ENCODE measurements around the gene GLIS1.

GLIS1 gene

GRCh38 chr1:53511933-53512806, 226.8 kb downstream of the GLIS1 start:
- H3K4me1 ChIP-seq (ENCODE audit: insufficient read depth, low read length), result no peaks in the 10 kb centered on the region
- H4K20me1 ChIP-seq (ENCODE audit: insufficient read depth, low read length), result 0 out of 2 replicates have a peak, but pooled peaks cover 2% of the 10 kb centered on the region
- no peak overlapping the region for H3K4me3 ChIP-seq (ENCODE audit: low read depth in 1 of 2, low read length in 2 of 2)
- ATAC-seq (ENCODE audit: insufficient read depth, low read depth) (no peak), DNase-seq (no peak)
- H3K9ac ChIP-seq (ENCODE audit: low read depth, low read length), result no peak overlapping the region
- no peaks in the 10 kb centered on the region for H3K36me3 ChIP-seq (ENCODE audit: insufficient read depth, low read length)
- no peak overlapping the region for H3K27ac ChIP-seq (ENCODE audit: low read length)
- no peaks in the 10 kb centered on the region for H3K9me3 ChIP-seq (ENCODE audit: insufficient read depth, low read length, severe bottlenecking)
- H3K27me3 ChIP-seq (ENCODE audit: insufficient read depth, low read length, poor library complexity), result no peaks in the 10 kb centered on the region
- H3K4me2 ChIP-seq (ENCODE audit: insufficient read depth, low read length), result no peak overlapping the region
- no peak overlapping the region for H2AFZ ChIP-seq (ENCODE audit: low read depth, low read length)
- no peaks in the 10 kb centered on the region for H3K79me2 ChIP-seq (ENCODE audit: insufficient read depth, low read length)
- TF ChIP-seq CTCF (IDR thresholded peaks at IDR 0.05; ENCODE audit: borderline replicate concordance, extremely low read depth, low read length, poor library complexity, severe bottlenecking) (no peak), EZH2 (IDR thresholded peaks at IDR 0.05; ENCODE audit: borderline replicate concordance, low read depth, low read length, severe bottlenecking) (no peak)

GRCh38 chr1:53511323-53511932, 227.5 kb downstream of the GLIS1 start:
- no peaks in the 10 kb centered on the region for H3K27me3 ChIP-seq (ENCODE audit: insufficient read depth, low read length, poor library complexity)
- H3K9ac ChIP-seq (ENCODE audit: low read depth, low read length), result no peak overlapping the region
- H4K20me1 ChIP-seq (ENCODE audit: insufficient read depth, low read length), result 0 out of 2 replicates have a peak, but pooled peaks cover 2% of the 10 kb centered on the region
- ATAC-seq (ENCODE audit: insufficient read depth, low read depth) (no peak), DNase-seq (no peak)
- H3K9me3 ChIP-seq (ENCODE audit: insufficient read depth, low read length, severe bottlenecking), result no peaks in the 10 kb centered on the region
- H3K27ac ChIP-seq (ENCODE audit: low read length), result no peak overlapping the region
- no peaks in the 10 kb centered on the region for H3K36me3 ChIP-seq (ENCODE audit: insufficient read depth, low read length)
- TF ChIP-seq EZH2 (IDR thresholded peaks at IDR 0.05; ENCODE audit: borderline replicate concordance, low read depth, low read length, severe bottlenecking), result no peak
- TF ChIP-seq CTCF (IDR thresholded peaks at IDR 0.05; ENCODE audit: borderline replicate concordance, extremely low read depth, low read length, poor library complexity, severe bottlenecking), result no peak
- no peak overlapping the region for H2AFZ ChIP-seq (ENCODE audit: low read depth, low read length)
- H3K4me2 ChIP-seq (ENCODE audit: insufficient read depth, low read length), result no peak overlapping the region
- no peaks in the 10 kb centered on the region for H3K4me1 ChIP-seq (ENCODE audit: insufficient read depth, low read length)
- H3K4me3 ChIP-seq (ENCODE audit: low read depth in 1 of 2, low read length in 2 of 2), result no peak overlapping the region
- H3K79me2 ChIP-seq (ENCODE audit: insufficient read depth, low read length), result no peaks in the 10 kb centered on the region

GRCh38 chr1:53510215-53510614, 228.7 kb downstream of the GLIS1 start:
- Histone ChIP-seq H4K20me1 (ENCODE audit: insufficient read depth, low read length) (0 out of 2 replicates have a peak, but pooled peaks cover 2% of the 10 kb centered on the region), H3K27ac (ENCODE audit: low read length) (no peak overlapping the region), H3K36me3 (ENCODE audit: insufficient read depth, low read length) (no peaks in the 10 kb centered on the region), H3K9ac (ENCODE audit: low read depth, low read length) (no peak overlapping the region), H3K4me3 (ENCODE audit: low read depth in 1 of 2, low read length in 2 of 2) (no peak overlapping the region), H2AFZ (ENCODE audit: low read depth, low read length) (no peak overlapping the region), H3K27me3 (ENCODE audit: insufficient read depth, low read length, poor library complexity) (no peaks in the 10 kb centered on the region), H3K4me1 (ENCODE audit: insufficient read depth, low read length) (no peaks in the 10 kb centered on the region), H3K79me2 (ENCODE audit: insufficient read depth, low read length) (no peaks in the 10 kb centered on the region), H3K9me3 (ENCODE audit: insufficient read depth, low read length, severe bottlenecking) (no peaks in the 10 kb centered on the region), H3K4me2 (ENCODE audit: insufficient read depth, low read length) (no peak overlapping the region)
- DNase-seq, result no peak
- TF ChIP-seq CTCF (IDR thresholded peaks at IDR 0.05; ENCODE audit: borderline replicate concordance, extremely low read depth, low read length, poor library complexity, severe bottlenecking), result no peak
- TF ChIP-seq EZH2 (IDR thresholded peaks at IDR 0.05; ENCODE audit: borderline replicate concordance, low read depth, low read length, severe bottlenecking), result no peak
- no peak for ATAC-seq (ENCODE audit: insufficient read depth, low read depth)

Data from DND-41 (cell line).